ENCODE data around the gene SCGB3A2. TPM values are rescaled to one million over a fixed set of nuclear protein-coding genes. Genes with fewer than 3 reads are reported as not detected.

The SCGB3A2 gene
- total RNA-seq, 4 donors from 2014 or later, result not detected

DNA sequence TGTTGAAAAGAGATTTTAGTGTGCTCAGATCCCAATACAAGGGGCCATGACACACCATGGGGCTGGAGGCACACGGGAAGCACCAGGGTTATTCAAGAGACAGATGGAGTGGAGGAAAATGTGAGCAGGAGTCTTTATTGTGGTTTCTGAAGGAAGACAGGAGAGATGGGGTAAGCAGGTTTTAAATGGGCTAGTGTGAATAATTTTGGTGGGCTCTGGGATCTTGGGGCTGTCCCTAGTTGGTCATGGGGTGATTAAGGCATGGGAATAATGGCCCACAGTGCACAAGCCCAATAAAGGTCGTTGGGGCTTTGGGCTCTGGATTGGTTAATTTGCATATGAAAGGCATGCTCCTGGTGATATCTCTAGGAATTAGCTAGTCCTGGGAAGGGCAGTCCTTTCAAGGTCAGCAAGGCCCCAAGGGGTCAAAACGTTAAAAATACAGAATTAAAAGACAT, 3.6 kb upstream of the SCGB3A2 start:
- no peak for DNase-seq (ENCODE audit: low spot score in 2 of 2)
- no peaks in the 10 kb centered on the region for H3K9me3 ChIP-seq
- H3K27ac ChIP-seq, result no peak overlapping the region
- 34% methylated on average over 3 of the region's 3 CpGs for WGBS
- H3K4me3 ChIP-seq, result no peak overlapping the region
- TF ChIP-seq POLR2A (IDR thresholded peaks at IDR 0.05), result no peak
- TF ChIP-seq, protein P1, sequence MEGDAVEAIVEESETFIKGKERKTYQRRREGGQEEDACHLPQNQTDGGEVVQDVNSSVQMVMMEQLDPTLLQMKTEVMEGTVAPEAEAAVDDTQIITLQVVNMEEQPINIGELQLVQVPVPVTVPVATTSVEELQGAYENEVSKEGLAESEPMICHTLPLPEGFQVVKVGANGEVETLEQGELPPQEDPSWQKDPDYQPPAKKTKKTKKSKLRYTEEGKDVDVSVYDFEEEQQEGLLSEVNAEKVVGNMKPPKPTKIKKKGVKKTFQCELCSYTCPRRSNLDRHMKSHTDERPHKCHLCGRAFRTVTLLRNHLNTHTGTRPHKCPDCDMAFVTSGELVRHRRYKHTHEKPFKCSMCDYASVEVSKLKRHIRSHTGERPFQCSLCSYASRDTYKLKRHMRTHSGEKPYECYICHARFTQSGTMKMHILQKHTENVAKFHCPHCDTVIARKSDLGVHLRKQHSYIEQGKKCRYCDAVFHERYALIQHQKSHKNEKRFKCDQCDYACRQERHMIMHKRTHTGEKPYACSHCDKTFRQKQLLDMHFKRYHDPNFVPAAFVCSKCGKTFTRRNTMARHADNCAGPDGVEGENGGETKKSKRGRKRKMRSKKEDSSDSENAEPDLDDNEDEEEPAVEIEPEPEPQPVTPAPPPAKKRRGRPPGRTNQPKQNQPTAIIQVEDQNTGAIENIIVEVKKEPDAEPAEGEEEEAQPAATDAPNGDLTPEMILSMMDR (IDR thresholded peaks at IDR 0.05), result no peak
- no peaks in the 10 kb centered on the region for H3K36me3 ChIP-seq
- H3K27me3 ChIP-seq, result no peaks in the 10 kb centered on the region
- H3K4me1 ChIP-seq, result no peaks in the 10 kb centered on the region

DNA sequence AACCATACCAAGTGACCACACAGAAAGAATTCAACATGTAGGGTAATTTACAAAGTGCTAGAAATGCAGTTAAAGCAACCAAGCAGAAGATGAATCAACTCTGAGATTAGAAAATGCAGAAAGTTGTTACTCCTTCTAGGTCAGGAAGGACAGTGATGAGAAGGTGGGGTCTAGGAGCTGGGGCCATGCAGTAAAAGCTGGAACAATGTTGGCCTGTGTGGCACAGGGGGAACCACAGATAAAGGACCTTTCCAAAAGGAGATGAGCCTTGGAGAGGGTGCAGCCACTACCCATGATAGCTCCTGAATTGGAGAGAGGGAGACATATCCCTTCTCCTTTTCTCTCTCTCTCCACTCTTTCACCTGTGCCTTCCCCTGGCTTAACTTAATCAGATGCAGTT, 2.4 kb upstream of the SCGB3A2 start:
- no peaks in the 10 kb centered on the region for H3K4me1 ChIP-seq
- no peaks in the 10 kb centered on the region for H3K27me3 ChIP-seq
- no peak for DNase-seq (ENCODE audit: low spot score in 2 of 2)
- H3K27ac ChIP-seq, result no peak overlapping the region
- no peaks in the 10 kb centered on the region for H3K9me3 ChIP-seq
- no peaks in the 10 kb centered on the region for H3K36me3 ChIP-seq
- H3K4me3 ChIP-seq, result no peak overlapping the region
- TF ChIP-seq POLR2A (IDR thresholded peaks at IDR 0.05), result no peak
- TF ChIP-seq, protein P1 (IDR thresholded peaks at IDR 0.05), result no peak
- no peak for TF ChIP-seq EP300 (IDR thresholded peaks at IDR 0.05)
- TF ChIP-seq POLR2AphosphoS5 (IDR thresholded peaks at IDR 0.05), result no peak

DNA sequence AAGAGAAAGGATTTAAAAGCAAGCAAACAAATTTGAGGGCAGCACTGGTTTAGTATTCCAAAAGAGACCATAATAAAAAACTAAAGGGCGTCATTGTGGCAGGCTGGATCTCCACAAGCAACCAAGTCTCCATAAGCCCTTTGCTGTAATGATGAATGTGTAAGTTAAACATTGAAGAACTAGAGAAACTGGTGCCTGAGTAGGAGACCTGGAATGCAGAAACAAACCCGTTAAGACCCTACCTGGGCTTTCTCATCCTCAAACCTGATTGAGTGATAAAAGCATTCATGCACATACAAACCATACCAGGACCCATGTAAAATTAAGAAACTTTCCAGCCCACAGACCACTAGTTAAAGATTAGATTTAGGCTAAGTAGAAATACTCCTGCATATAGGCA, 1.9 kb upstream of the SCGB3A2 start:
- no peak for TF ChIP-seq POLR2AphosphoS5 (IDR thresholded peaks at IDR 0.05)
- no peak for TF ChIP-seq POLR2A (IDR thresholded peaks at IDR 0.05)
- no peak for TF ChIP-seq EP300 (IDR thresholded peaks at IDR 0.05)
- TF ChIP-seq, protein P1 (IDR thresholded peaks at IDR 0.05), result no peak
- no peak overlapping the region for H3K4me3 ChIP-seq
- no peaks in the 10 kb centered on the region for H3K9me3 ChIP-seq
- DNase-seq (ENCODE audit: low spot score in 2 of 2), result no peak
- H3K36me3 ChIP-seq, result no peaks in the 10 kb centered on the region
- no peak overlapping the region for H3K27ac ChIP-seq
- H3K27me3 ChIP-seq, result no peaks in the 10 kb centered on the region
- WGBS, result 52% methylated on average over 2 of the region's 2 CpGs
- H3K4me1 ChIP-seq, result no peaks in the 10 kb centered on the region

DNA sequence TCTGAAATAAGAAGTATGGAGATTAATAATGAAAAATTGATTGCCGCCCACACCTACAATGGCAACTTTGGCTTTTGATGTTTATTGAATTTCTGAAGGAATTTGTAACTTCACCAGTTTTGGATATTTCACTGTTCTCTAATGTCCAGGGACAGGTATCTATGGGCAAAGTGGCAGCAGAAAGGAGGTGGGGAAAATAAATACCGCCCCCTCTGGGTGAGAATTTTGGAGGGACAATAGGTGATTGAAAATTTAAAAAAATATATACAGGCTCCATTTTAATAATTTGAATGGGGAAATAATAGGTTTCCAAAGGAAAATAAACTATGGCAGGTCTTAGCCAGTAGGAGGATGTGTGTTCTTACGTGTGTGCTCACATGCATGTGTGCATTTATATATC, 1.3 kb downstream of the SCGB3A2 start:
- no peaks in the 10 kb centered on the region for H3K36me3 ChIP-seq
- 94% methylated on average over 3 of the region's 3 CpGs for WGBS
- DNase-seq (ENCODE audit: low spot score in 2 of 2), result no peak
- no peak for TF ChIP-seq EP300 (IDR thresholded peaks at IDR 0.05)
- TF ChIP-seq POLR2AphosphoS5 (IDR thresholded peaks at IDR 0.05), result no peak
- no peak for TF ChIP-seq POLR2A (IDR thresholded peaks at IDR 0.05)
- TF ChIP-seq, protein P1 (IDR thresholded peaks at IDR 0.05), result no peak
- no peaks in the 10 kb centered on the region for H3K9me3 ChIP-seq
- H3K4me3 ChIP-seq, result no peak overlapping the region
- no peaks in the 10 kb centered on the region for H3K27me3 ChIP-seq
- no peak overlapping the region for H3K27ac ChIP-seq
- no peaks in the 10 kb centered on the region for H3K4me1 ChIP-seq

DNA sequence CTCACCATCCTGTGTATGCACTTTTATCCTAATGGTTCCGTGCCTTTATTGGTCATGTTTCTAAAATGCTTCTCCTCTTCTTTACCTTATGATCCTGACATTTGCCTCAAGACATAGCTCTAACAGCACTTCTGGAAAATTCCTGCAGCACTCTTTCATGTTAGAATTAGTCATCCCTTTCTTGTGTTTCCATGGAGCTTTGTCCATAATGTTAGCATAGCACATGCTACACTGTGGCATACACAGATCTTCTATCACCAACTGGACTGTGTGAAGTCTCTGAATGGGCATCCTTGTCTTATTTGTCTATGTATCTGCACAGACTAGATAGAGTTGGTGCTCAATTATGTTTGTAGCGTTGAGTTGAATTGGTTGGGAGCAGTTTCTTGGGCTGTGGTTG, 2.0 kb downstream of the SCGB3A2 start:
- TF ChIP-seq, protein P1 (IDR thresholded peaks at IDR 0.05), result no peak
- TF ChIP-seq EP300 (IDR thresholded peaks at IDR 0.05), result no peak
- no peak for TF ChIP-seq POLR2A (IDR thresholded peaks at IDR 0.05)
- TF ChIP-seq POLR2AphosphoS5 (IDR thresholded peaks at IDR 0.05), result no peak
- Histone ChIP-seq H3K36me3 (no peaks in the 10 kb centered on the region), H3K9me3 (no peaks in the 10 kb centered on the region), H3K27ac (no peak overlapping the region), H3K4me1 (no peaks in the 10 kb centered on the region), H3K4me3 (no peak overlapping the region), H3K27me3 (no peaks in the 10 kb centered on the region)
- 80% methylated on average over 2 of the region's 2 CpGs for WGBS
- DNase-seq (ENCODE audit: low spot score in 2 of 2), result no peak

Measured in suprapubic skin (tissue), 4 donors.